ENCODE data around the gene ABTB2.

DNA sequence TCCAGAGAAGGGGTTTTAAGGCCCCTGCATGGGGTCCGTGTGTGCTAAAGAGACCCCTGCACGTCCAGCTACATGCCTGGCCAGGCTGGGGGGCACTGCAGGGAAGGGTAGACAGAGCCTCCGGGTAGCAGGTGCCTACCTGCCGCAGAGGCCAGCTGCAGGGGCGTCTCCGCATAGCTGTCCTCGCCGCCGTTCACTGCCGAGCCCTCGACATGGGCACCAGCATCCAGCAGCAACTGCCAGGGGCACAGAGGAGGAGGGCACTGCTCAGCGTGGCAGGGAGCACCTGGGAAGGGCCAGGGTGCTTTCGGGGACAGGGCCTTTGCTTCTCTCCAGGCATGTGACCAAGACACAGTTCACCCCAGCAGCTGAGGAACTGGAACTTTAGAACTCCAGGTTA is 192.7 kb downstream of the ABTB2 start:
- TF ChIP-seq REST (IDR thresholded peaks at IDR 0.05; ENCODE audit: low read depth, low read length), result no peak
- TF ChIP-seq, protein P1, sequence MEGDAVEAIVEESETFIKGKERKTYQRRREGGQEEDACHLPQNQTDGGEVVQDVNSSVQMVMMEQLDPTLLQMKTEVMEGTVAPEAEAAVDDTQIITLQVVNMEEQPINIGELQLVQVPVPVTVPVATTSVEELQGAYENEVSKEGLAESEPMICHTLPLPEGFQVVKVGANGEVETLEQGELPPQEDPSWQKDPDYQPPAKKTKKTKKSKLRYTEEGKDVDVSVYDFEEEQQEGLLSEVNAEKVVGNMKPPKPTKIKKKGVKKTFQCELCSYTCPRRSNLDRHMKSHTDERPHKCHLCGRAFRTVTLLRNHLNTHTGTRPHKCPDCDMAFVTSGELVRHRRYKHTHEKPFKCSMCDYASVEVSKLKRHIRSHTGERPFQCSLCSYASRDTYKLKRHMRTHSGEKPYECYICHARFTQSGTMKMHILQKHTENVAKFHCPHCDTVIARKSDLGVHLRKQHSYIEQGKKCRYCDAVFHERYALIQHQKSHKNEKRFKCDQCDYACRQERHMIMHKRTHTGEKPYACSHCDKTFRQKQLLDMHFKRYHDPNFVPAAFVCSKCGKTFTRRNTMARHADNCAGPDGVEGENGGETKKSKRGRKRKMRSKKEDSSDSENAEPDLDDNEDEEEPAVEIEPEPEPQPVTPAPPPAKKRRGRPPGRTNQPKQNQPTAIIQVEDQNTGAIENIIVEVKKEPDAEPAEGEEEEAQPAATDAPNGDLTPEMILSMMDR (IDR thresholded peaks at IDR 0.05), result no peak
- TF ChIP-seq JUND (IDR thresholded peaks at IDR 0.05), result no peak
- no peak for TF ChIP-seq MAX (IDR thresholded peaks at IDR 0.05; ENCODE audit: low read depth)
- TF ChIP-seq, protein P2, sequence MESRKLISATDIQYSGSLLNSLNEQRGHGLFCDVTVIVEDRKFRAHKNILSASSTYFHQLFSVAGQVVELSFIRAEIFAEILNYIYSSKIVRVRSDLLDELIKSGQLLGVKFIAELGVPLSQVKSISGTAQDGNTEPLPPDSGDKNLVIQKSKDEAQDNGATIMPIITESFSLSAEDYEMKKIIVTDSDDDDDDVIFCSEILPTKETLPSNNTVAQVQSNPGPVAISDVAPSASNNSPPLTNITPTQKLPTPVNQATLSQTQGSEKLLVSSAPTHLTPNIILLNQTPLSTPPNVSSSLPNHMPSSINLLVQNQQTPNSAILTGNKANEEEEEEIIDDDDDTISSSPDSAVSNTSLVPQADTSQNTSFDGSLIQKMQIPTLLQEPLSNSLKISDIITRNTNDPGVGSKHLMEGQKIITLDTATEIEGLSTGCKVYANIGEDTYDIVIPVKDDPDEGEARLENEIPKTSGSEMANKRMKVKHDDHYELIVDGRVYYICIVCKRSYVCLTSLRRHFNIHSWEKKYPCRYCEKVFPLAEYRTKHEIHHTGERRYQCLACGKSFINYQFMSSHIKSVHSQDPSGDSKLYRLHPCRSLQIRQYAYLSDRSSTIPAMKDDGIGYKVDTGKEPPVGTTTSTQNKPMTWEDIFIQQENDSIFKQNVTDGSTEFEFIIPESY (IDR thresholded peaks at IDR 0.05; ENCODE audit: borderline replicate concordance, low read depth), result no peak
- no peak for TF ChIP-seq RAD21 (IDR thresholded peaks at IDR 0.05; ENCODE audit: low read length)
- no peak for TF ChIP-seq EZH2phosphoT487 (IDR thresholded peaks at IDR 0.05; ENCODE audit: borderline replicate concordance, low read depth)
- no peak for TF ChIP-seq GABPA (IDR thresholded peaks at IDR 0.05; ENCODE audit: low read depth)
- no peak for TF ChIP-seq RXRA (IDR thresholded peaks at IDR 0.05; ENCODE audit: borderline replicate concordance, low read depth)
- no peak for TF ChIP-seq CHD2 (IDR thresholded peaks at IDR 0.05; ENCODE audit: low read length, partially characterized antibody)
- no peak for TF ChIP-seq NRF1 (IDR thresholded peaks at IDR 0.05; ENCODE audit: low read depth, low read length)
- TF ChIP-seq MEF2A (IDR thresholded peaks at IDR 0.05; ENCODE audit: borderline replicate concordance, low read depth), result no peak
- TF ChIP-seq SIN3A (IDR thresholded peaks at IDR 0.05; ENCODE audit: borderline replicate concordance, low read depth, low read length), result no peak
- TF ChIP-seq YY1 (IDR thresholded peaks at IDR 0.05; ENCODE audit: low read depth), result no peak

Measured in SK-N-SH (cell line).